HEK293 (cell line): Measurements from ENCODE around the gene RNF123.

ENCODE experiments used
- CTCF ChIA-PET: fragments of 350-600 bp; formaldehyde crosslinking; extraction: SDS; loops from one replicate; lab custom pipeline; 2021; ENCODE audit warnings: antibody characterized with exemption; lab: Yijun Ruan, JAX
- POLR2A ChIA-PET: fragments of 300-600 bp; formaldehyde crosslinking; extraction: SDS; loops from one replicate; lab custom pipeline; 2020; ENCODE audit warnings: antibody characterized with exemption, inconsistent platforms; lab: Yijun Ruan, JAX
- H3K27ac ChIP-seq: fragments of 200-500 bp; sonication (Bioruptor generic); 2 replicates; pipeline ENCODE4 v1.5.1; 2014; ENCODE audit warnings: low read depth, low read length, control low read depth, inconsistent platforms; ENCODE audit errors: extremely low read depth
- H3K36me3 ChIP-seq, 2 experiments: fragments of 200-500 bp in 1 of 2; sonication (Bioruptor generic) in 1 of 2; 1 replicate in 1 of 2; 2 replicates in 1 of 2; pipeline ENCODE4 v1.5.1; 2014 to 2017; ENCODE audit warnings: inconsistent platforms in 2 of 2, low read length in 2 of 2; ENCODE audit not compliant: control insufficient read depth in 2 of 2, insufficient read depth in 1 of 2
- H3K4me1 ChIP-seq: fragments of 200-500 bp; sonication (Bioruptor generic); 2 replicates; pipeline ENCODE4 v1.5.1; 2014; ENCODE audit warnings: mild to moderate bottlenecking, low read length, inconsistent platforms; ENCODE audit not compliant: control insufficient read depth, insufficient read depth
- H3K4me3 ChIP-seq: 2 replicates; pipeline ENCODE4 v1.5.1; 2011; ENCODE audit warnings: low read depth, mild to moderate bottlenecking, control low read depth, low read length, moderate library complexity
- H3K9me3 ChIP-seq: fragments of 200-500 bp; sonication (Bioruptor generic); 2 replicates; pipeline ENCODE4 v1.5.1; 2014; ENCODE audit warnings: low read depth, low read length, inconsistent platforms; ENCODE audit not compliant: control insufficient read depth, insufficient read depth
- PATZ1 ChIP-seq: fragments of 450-650 bp; formaldehyde crosslinking; IDR thresholded peaks from 2 replicates; pipeline ENCODE4 v1.5.1; 2016; ENCODE audit warnings: missing biosample characterization, missing genetic modification characterization
- PRDM2 ChIP-seq: fragments of 450-650 bp; formaldehyde crosslinking; IDR thresholded peaks from 2 replicates; pipeline ENCODE4 v1.5.1; 2016; ENCODE audit warnings: missing biosample characterization, missing genetic modification characterization, borderline replicate concordance
- REPIN1 ChIP-seq: fragments of 450-650 bp; formaldehyde crosslinking; IDR thresholded peaks from 2 replicates; pipeline ENCODE4 v1.5.1; 2017; ENCODE audit warnings: missing biosample characterization, missing genetic modification characterization, low read depth
- ZNF148 ChIP-seq: fragments of 450-650 bp; formaldehyde crosslinking; IDR thresholded peaks from 2 replicates; pipeline ENCODE4 v1.5.0; 2017; ENCODE audit warnings: missing biosample characterization, missing genetic modification characterization, borderline replicate concordance
- ZNF16 ChIP-seq: fragments of 450-650 bp; formaldehyde crosslinking; IDR thresholded peaks from 2 replicates; pipeline ENCODE4 v1.5.1; 2016; ENCODE audit warnings: low read depth, missing biosample characterization, missing genetic modification characterization
- ZNF488 ChIP-seq: fragments of 450-650 bp; formaldehyde crosslinking; IDR thresholded peaks from 2 replicates; pipeline ENCODE4 v1.5.1; 2016; ENCODE audit warnings: missing biosample characterization, missing genetic modification characterization

RNF123 gene

GRCh38 chr3:49727154-49727923 is 38.0 kb downstream of the RNF123 start:
- H3K4me3 ChIP-seq, result no peak overlapping the region
- ChIA-PET POLR2A (no interaction called here), CTCF (no interaction called here)
- no peak for TF ChIP-seq PATZ1 (tag by site-specific recombination)
- H3K36me3 ChIP-seq, result peaks cover 10 to 76% of the 10 kb centered on the region in 2 experiments; a peak in 2 of 3 replicates
- no peak overlapping the region for H3K27ac ChIP-seq
- no peaks in the 10 kb centered on the region for H3K4me1 ChIP-seq
- no peaks in the 10 kb centered on the region for H3K9me3 ChIP-seq

- ChIA-PET CTCF (no interaction called here), POLR2A (no interaction called here)
- Histone ChIP-seq H3K4me3 (no peak overlapping the region), H3K4me1 (no peaks in the 10 kb centered on the region), H3K36me3 (peaks cover 10 to 76% of the 10 kb centered on the region in 2 experiments; a peak in 2 of 3 replicates), H3K27ac (no peak overlapping the region), H3K9me3 (no peaks in the 10 kb centered on the region)
- TF ChIP-seq ZNF488 (tag by site-specific recombination), result no peak
- TF ChIP-seq ZNF148 (tag by site-specific recombination), result no peak
- no peak for TF ChIP-seq ZNF16
- TF ChIP-seq PRDM2 (tag by site-specific recombination), result no peak
- no peak for TF ChIP-seq REPIN1 (tag by site-specific recombination)
Observed at GRCh38 chr3:49727924-49728361, 38.6 kb downstream of the RNF123 start.
